Sigmoid colon (tissue), 7 donors: ENCODE measurements around the gene SOSTDC1. TPM values are rescaled to one million over a fixed set of nuclear protein-coding genes. Genes with fewer than 3 reads are reported as not detected.

Source experiments
- DNase-seq: peaks from one replicate; pipeline ENCODE4 v3.0.0-alpha.2; 2019
- H3K27ac ChIP-seq, 4 donors: fragments of 200-600 bp; sonication (generic); one replicate each; pipeline ENCODE4 v1.5.1; 2016 to 2019; ENCODE audit warnings: mild to moderate bottlenecking in 1 of 4
- H3K27me3 ChIP-seq, 3 donors: fragments of 200-600 bp; sonication (generic); one replicate each; pipeline ENCODE4 v1.5.1; 2019; ENCODE audit warnings: mild to moderate bottlenecking in 1 of 3
- H3K36me3 ChIP-seq, 4 donors: fragments of 200-600 bp; sonication (generic); one replicate each; pipeline ENCODE4 v1.5.1; 2016 to 2019
- H3K4me1 ChIP-seq, 4 donors: fragments of 200-600 bp; sonication (generic); one replicate each; pipeline ENCODE4 v1.5.1; 2017 to 2019
- H3K4me3 ChIP-seq, 4 donors: fragments of 200-600 bp; sonication (generic); one replicate each; pipeline ENCODE4 v1.5.1; 2017 to 2019; ENCODE audit warnings: mild to moderate bottlenecking in 2 of 4, moderate library complexity in 1 of 4
- H3K9me3 ChIP-seq, 4 donors: fragments of 200-600 bp in 3 of 4; sonication (generic) in 3 of 4; one replicate each; pipeline versions ENCODE4 v1.5.1 to v1.6.1; 2013 to 2019
- EP300 ChIP-seq, 4 donors: sonication (generic); formaldehyde crosslinking; IDR thresholded peaks; one replicate each; pipeline ENCODE4 v1.6.1; 2017; ENCODE audit warnings: antibody characterized with exemption in 4 of 4
- POLR2A ChIP-seq, 2 donors: fragments of 450-650 bp; IDR thresholded peaks; one replicate each; pipeline ENCODE4 v1.6.1; 2016; ENCODE audit warnings: antibody characterized with exemption in 2 of 2, mild to moderate bottlenecking in 2 of 2, moderate library complexity in 2 of 2
- POLR2AphosphoS5 ChIP-seq, 4 donors: sonication (generic); formaldehyde crosslinking; IDR thresholded peaks; one replicate each; pipeline ENCODE4 v1.6.1; 2017; ENCODE audit warnings: antibody characterized with exemption in 4 of 4
- WGBS, 2 donors: extraction: QIAGEN DNeasy Blood & Tissue Kit; methylation state at CpG; one replicate each; pipeline ENCODE4 v1.1.7; 2013; 5-methylcytosine and 5-hydroxymethylcytosine counted together
- intact Hi-C: fragments of 100-400 bp; cut with DNase I; formaldehyde crosslinking; loops from one replicate; pipeline ENCODE4 v1.15.1; 2023
- polyA plus RNA-seq, 3 donors: library from polyadenylated mRNA; stranded (reverse); fragments of 200-250 nt; gene quantifications; one replicate each; pipeline ENCODE4 v1.2.3, GENCODE V29; 2013
- total RNA-seq, 4 donors: library from RNA; depleted of rRNA; stranded (reverse); fragments of >200 nt; gene quantifications; one replicate each; pipeline ENCODE4 v1.1.0, GENCODE V29; 2016
- TF ChIP-seq, protein P1 (sequence below), 4 experiments: fragments of 450-650 bp in 3 of 4; fragments of 200-600 bp in 1 of 4; IDR thresholded peaks; one replicate each; pipeline ENCODE4 v1.5.1; 2016 to 2019; ENCODE audit warnings: antibody characterized with exemption in 4 of 4, mild to moderate bottlenecking in 3 of 4, moderate library complexity in 2 of 4
- donor health status: healthy with polysubstance abuse.
- donor health status: Bipolar disorder and iron deficiency.
- donor health status: healthy.

Gene SOSTDC1
- total and polyA plus RNA-seq, 7 donors = 0.36 to 8.7 (median 2.5) TPM

DNA sequence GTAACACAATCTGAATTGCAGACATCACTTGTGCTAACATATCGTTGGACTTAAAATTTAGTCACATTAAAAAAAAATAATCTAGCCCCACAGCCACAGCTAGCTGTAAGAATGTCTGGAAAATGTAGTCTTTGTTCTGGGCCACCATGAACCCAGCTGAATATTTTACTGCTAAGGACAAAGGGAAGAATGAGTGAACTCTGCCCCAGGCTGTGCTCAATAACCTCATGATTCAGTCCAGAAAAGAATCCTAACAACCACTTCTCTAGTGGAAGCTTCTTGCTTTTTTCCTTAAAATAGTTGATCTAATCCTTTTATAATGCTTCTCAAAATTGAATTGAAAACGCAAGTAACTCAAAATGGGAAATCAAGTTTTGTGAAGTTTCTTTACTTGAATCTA, 25.6 kb upstream of the SOSTDC1 start:
- H3K4me1 ChIP-seq = no peaks in the 10 kb centered on the region
- H3K36me3 ChIP-seq = no peaks in the 10 kb centered on the region
- H3K9me3 ChIP-seq = no peaks in the 10 kb centered on the region
- H3K4me3 ChIP-seq = no peak overlapping the region
- TF ChIP-seq POLR2A (IDR thresholded peaks at IDR 0.05) (no peak), POLR2AphosphoS5 (IDR thresholded peaks at IDR 0.05) (no peak), EP300 (IDR thresholded peaks at IDR 0.05) (no peak)
- TF ChIP-seq, protein P1, sequence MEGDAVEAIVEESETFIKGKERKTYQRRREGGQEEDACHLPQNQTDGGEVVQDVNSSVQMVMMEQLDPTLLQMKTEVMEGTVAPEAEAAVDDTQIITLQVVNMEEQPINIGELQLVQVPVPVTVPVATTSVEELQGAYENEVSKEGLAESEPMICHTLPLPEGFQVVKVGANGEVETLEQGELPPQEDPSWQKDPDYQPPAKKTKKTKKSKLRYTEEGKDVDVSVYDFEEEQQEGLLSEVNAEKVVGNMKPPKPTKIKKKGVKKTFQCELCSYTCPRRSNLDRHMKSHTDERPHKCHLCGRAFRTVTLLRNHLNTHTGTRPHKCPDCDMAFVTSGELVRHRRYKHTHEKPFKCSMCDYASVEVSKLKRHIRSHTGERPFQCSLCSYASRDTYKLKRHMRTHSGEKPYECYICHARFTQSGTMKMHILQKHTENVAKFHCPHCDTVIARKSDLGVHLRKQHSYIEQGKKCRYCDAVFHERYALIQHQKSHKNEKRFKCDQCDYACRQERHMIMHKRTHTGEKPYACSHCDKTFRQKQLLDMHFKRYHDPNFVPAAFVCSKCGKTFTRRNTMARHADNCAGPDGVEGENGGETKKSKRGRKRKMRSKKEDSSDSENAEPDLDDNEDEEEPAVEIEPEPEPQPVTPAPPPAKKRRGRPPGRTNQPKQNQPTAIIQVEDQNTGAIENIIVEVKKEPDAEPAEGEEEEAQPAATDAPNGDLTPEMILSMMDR (IDR thresholded peaks at IDR 0.05) = no peak
- H3K27me3 ChIP-seq = no peaks in the 10 kb centered on the region
- WGBS, 2 donors = 26 to 72% methylated on average over 2 of the region's 2 CpGs
- intact Hi-C loops = no loop called here
- no peak overlapping the region for H3K27ac ChIP-seq
- no peak for DNase-seq

DNA sequence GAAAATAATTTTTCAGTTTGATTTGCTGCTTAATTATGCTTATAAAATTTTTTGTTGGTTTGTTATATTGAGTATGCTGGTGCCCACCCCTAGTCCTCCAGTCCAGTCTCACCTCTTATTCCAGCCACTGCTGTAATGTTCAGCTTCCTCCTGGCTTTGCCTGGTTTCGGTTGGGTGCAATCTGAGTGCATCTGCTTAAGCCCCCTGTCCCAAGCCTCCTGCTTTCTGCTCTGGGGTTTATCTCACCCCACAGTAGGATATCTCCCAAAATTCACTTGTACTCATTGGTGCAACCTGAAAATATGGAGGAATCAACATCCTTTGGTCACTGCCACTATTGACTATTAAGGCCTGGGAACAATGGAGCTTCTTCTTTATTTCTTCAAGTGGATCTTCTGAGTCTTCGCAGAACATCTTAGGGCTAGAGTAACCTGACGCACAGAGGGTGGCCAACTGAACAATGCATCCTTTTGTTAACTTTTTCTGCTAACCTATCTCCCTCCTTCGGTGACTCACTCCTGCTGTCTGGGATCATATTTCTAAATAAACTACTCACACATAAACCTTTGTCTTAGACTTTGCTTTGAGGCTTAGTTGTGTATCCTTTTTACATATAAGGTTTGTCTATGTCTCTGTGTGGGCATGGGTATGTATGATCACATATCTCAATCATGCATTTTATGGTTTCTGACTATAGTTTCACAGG, 19.1 kb upstream of the SOSTDC1 start:
- DNase-seq = no peak
- intact Hi-C loops = no loop called here
- H3K27ac ChIP-seq = no peak overlapping the region
- H3K9me3 ChIP-seq = no peaks in the 10 kb centered on the region
- TF ChIP-seq POLR2A (IDR thresholded peaks at IDR 0.05) = no peak
- TF ChIP-seq, protein P1 (IDR thresholded peaks at IDR 0.05) = no peak
- no peak for TF ChIP-seq EP300 (IDR thresholded peaks at IDR 0.05)
- no peak for TF ChIP-seq POLR2AphosphoS5 (IDR thresholded peaks at IDR 0.05)
- WGBS, 2 donors = 38 to 69% methylated on average over 4 of the region's 4 CpGs
- no peak overlapping the region for H3K4me3 ChIP-seq
- H3K4me1 ChIP-seq = no peaks in the 10 kb centered on the region
- H3K27me3 ChIP-seq = no peaks in the 10 kb centered on the region
- no peaks in the 10 kb centered on the region for H3K36me3 ChIP-seq

DNA sequence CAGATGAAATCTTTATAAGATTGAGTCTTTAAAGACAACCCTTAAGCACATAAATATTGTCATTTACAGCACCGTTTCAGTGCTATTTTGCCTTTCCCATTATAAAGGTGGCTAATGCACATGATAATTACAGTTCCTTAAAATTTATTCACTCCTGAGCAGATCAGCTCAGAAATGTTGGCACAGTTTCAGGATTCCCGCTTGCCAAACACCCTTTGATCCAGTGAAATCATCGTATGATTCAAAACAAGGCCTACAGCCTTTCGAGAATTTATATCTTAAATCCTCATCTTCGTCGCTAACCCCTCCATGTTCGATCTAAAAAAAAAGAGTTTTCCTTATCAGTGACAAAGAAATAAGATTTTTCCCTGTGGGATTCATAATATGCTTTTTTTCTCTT, 14.1 kb upstream of the SOSTDC1 start:
- H3K27ac ChIP-seq = no peak overlapping the region
- no peaks in the 10 kb centered on the region for H3K9me3 ChIP-seq
- H3K4me1 ChIP-seq = no peaks in the 10 kb centered on the region
- H3K27me3 ChIP-seq = no peaks in the 10 kb centered on the region
- H3K36me3 ChIP-seq = no peaks in the 10 kb centered on the region
- intact Hi-C loops = no loop called here
- DNase-seq = no peak
- TF ChIP-seq, protein P1 (IDR thresholded peaks at IDR 0.05) = no peak
- no peak for TF ChIP-seq EP300 (IDR thresholded peaks at IDR 0.05)
- no peak for TF ChIP-seq POLR2AphosphoS5 (IDR thresholded peaks at IDR 0.05)
- no peak for TF ChIP-seq POLR2A (IDR thresholded peaks at IDR 0.05)
- H3K4me3 ChIP-seq = no peak overlapping the region
- 18 to 68% methylated on average over 7 of the region's 7 CpGs for whole genome bisulfite sequencing, 2 donors

DNA sequence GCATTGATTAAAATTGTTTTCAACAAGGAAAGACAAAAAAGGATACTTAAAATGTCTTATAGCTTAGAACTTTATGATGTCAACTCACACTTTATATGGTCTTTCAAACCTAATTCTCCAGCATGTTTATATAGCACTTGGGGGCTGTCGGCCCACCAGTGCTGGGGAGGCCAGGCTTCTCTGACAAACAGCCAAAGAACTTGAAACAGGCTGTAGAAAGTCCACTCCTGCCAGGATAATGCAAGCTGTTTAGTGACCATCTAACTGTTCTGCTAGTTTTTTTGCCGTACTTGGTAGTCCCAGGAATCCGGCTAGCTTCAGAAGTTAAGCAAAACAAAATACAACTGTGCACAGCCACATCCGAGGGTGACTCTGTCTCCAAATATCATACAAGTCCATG, 13.6 kb upstream of the SOSTDC1 start:
- TF ChIP-seq EP300 (IDR thresholded peaks at IDR 0.05) = no peak
- TF ChIP-seq POLR2A (IDR thresholded peaks at IDR 0.05) = no peak
- TF ChIP-seq, protein P1 (IDR thresholded peaks at IDR 0.05) = no peak
- TF ChIP-seq POLR2AphosphoS5 (IDR thresholded peaks at IDR 0.05) = no peak
- 51 to 80% methylated on average over 4 of the region's 4 CpGs for WGBS, 2 donors
- H3K4me3 ChIP-seq = no peak overlapping the region
- H3K27ac ChIP-seq = no peak overlapping the region
- H3K9me3 ChIP-seq = no peaks in the 10 kb centered on the region
- H3K4me1 ChIP-seq = no peaks in the 10 kb centered on the region
- no peak for DNase-seq
- intact Hi-C loops = no loop called here
- no peaks in the 10 kb centered on the region for H3K36me3 ChIP-seq
- no peaks in the 10 kb centered on the region for H3K27me3 ChIP-seq

DNA sequence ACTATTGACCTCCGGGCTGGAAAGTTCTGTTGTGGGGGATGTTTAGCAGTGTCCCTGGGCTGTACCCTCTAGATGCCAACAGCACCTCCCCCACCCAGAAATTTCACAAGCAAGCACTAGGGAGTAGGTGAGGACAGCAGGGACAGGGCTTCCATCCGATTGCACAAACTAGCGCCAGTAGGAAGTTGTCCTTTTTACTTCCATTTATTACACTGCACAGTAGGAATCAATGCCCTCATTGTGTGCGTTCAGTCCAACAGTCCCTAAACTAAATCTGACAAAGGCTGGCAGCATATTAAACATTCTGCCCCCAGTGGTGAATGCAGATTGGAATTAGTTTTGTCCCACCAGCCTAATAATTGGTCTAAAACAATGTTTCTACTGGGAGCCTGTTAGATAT, 6.4 kb upstream of the SOSTDC1 start:
- WGBS, 2 donors = 37 to 79% methylated on average over 4 of the region's 4 CpGs
- no peak overlapping the region for H3K27ac ChIP-seq
- intact Hi-C loops = no loop called here

More for the DNA sequence above, 6.4 kb upstream of the SOSTDC1 start:
- H3K27me3 ChIP-seq = no peaks in the 10 kb centered on the region
- no peaks in the 10 kb centered on the region for H3K36me3 ChIP-seq
- no peak overlapping the region for H3K4me3 ChIP-seq
- no peaks in the 10 kb centered on the region for H3K9me3 ChIP-seq
- TF ChIP-seq POLR2A (IDR thresholded peaks at IDR 0.05) = no peak
- no peaks in the 10 kb centered on the region for H3K4me1 ChIP-seq
- DNase-seq = no peak
